Epithelial cell of proximal tubule (primary cell): Measurements from ENCODE around the gene MAML2. TPM values are rescaled to one million over a fixed set of nuclear protein-coding genes. Genes with fewer than 3 reads are reported as not detected.
A peak's percentile ranks its signal among the peaks of the same experiment; 100 is the strongest.

Experiments used
- DNase-seq: peaks from one replicate; pipeline ENCODE4 v3.0.0-alpha.2; 2011; ENCODE audit warnings: low read depth
- H3K4me3 ChIP-seq: 2 replicates; pipeline ENCODE4 v1.5.1; 2011; ENCODE audit warnings: low read depth, mild to moderate bottlenecking, low read length
- CTCF ChIP-seq: conservative IDR thresholded peaks from 2 replicates; pipeline ENCODE4 v1.5.1; 2012; ENCODE audit warnings: low read depth, mild to moderate bottlenecking, low read length
- total RNA-seq: library from RNA; depleted of rRNA; stranded (reverse); fragments of >200 nt; gene quantifications from 2 replicates; pipeline ENCODE4 v1.2.3, GENCODE V29; 2015

MAML2 gene
- total RNA-seq, 1 donor from 2014 or later: 5.1 TPM

- no peak for TF ChIP-seq CTCF
- H3K4me3 ChIP-seq: no peak overlapping the region
- DNase-seq: no peak
Observed at GRCh38 chr11:96056576-96056975, 286.4 kb downstream of the MAML2 start.

GRCh38 chr11:96055706-96056387 lies 287.1 kb downstream of the MAML2 start:
- TF ChIP-seq CTCF: no peak
- DNase-seq: no peak
- H3K4me3 ChIP-seq: no peak overlapping the region

DNA sequence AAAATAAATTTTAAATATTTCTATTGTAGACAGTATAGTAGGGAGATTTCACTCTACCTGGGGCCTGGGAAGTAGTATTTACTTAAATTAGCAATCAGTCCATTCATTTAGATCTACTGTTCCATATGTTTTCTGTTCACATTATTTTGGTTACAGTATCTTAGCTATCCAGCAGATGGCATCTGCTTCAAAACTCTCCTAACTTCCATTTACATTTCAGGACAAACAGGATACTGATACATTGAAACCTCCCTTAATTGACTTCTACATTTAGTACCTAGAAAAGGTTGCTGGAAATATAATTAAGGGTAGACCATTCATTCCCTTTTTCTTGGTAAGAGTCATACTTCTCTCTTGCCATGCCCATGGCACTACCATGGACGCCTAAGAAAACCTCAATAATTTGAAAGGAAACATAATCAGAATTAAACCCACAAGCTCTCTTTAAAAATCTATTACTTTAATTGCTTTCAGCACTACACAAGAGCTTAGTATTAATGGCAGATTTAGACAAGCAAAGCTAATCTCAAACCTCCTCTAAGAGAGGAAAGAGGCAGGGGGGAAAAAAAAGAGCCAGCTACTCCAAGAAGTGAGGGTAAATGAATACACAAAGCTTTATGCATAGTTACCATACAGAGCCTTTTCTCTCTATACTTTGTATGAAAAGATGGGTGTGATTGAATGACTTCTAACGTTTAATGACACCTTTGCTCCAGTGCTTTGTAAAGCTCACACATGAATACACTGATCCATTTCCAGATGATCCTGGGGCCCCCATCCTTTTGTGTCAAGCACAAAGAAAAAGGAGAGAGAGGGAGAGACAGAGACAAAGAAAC lies 287.9 kb downstream of the MAML2 start:
- DNase-seq: no peak

DNA sequence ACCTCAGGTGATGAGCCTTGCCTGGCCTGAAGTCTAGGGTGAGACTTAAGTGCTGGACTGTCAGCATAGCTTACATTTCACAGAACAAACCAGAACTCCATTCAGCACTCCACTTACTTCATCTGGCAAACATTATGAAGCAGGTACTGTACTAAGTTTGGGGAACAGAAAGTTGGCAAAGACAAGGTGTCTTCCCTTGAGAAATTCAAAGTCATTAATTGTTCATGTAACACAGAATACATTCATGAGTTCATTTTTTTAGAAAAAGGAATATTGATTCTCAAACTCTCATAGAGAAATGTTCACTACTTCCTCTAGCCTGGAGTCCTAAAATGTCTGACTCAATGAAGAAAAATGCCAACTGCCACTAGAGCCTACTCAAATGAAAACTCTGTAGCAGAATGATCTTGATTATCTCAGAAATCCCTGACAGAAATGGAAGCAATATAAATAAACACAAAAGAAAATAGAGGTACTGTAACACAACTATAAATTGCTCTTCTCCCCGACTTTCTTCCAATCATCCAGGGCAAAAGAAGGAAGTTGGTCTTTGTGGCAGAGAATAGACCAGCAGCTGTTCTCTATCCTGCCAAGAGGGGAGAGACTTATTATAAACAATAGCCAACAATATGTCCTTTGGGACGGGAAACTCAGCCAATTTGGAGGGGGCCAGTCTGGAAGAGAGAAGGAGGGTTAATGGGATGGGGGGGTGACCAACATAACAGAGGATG lies 289.9 kb downstream of the MAML2 start:
- H3K4me3 ChIP-seq: no peak overlapping the region
- no peak for DNase-seq
- TF ChIP-seq CTCF: no peak

More for the DNA sequence above, 287.9 kb downstream of the MAML2 start:
- TF ChIP-seq CTCF: peak; percentile 62
- no peak overlapping the region for H3K4me3 ChIP-seq

- no peak for DNase-seq
- TF ChIP-seq CTCF: no peak
- no peak overlapping the region for H3K4me3 ChIP-seq
Observed at GRCh38 chr11:96051820-96052219, 291.2 kb downstream of the MAML2 start.

DNA sequence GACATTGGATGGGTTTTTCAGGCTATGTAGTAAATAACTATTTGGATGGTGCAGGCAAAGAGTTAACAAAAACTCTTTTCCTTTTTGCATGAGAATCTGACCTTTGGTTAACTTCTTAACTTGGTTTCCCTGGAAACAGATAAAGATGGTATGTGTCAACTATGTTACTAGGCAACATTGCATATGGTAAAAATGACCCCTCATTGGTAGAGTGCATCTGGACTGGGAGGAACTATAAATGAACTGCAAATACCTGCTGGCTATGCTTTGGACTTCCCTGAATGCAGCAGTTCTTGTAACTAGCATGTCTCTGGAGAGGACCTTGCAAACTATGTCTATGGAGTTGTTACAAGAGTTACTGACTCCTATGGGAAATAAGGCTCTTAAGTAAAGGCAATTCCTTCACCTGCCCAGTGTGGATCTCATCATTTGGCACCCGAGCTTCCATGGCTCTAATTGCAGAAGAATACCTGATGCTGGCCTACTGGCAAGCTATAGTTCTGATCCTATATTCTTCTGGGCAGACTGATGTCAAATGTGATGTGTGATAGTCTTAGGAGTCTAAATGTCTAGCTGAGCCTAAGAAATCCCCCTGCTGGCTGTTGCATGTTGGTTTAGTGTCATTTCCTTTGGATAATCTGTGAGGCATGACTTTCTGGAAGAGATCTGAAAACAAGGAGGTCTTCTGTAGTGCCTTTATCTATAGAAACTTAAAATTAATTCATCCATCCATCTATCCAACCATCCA lies 292.4 kb downstream of the MAML2 start:
- no peak for DNase-seq
- TF ChIP-seq CTCF: peak; percentile 33
- no peak overlapping the region for H3K4me3 ChIP-seq
